ENCODE results near the gene TRIO.
A peak's percentile ranks its signal among the peaks of the same experiment; 100 is the strongest.

Gene TRIO

GRCh38 chr5:14531668-14532067 is 388.5 kb downstream of the TRIO start:
- Histone ChIP-seq H2BK120ac (ENCODE audit: insufficient read depth, low read length, poor library complexity) (no peak overlapping the region), H2AK5ac (ENCODE audit: low read length) (no peak overlapping the region), H4K8ac (ENCODE audit: low read depth, low read length) (no peak overlapping the region), H2BK5ac (ENCODE audit: low read depth, low read length, poor library complexity) (no peak overlapping the region), H3K9ac (ENCODE audit: low read length) (no peak overlapping the region), H3K9me3 (ENCODE audit: insufficient read depth, low read depth, low read length) (no peaks in the 10 kb centered on the region), H3K79me1 (ENCODE audit: low read length) (no peaks in the 10 kb centered on the region), H3K27ac (ENCODE audit: low read depth, low read length) (no peak overlapping the region), H3K18ac (ENCODE audit: low read length) (no peak overlapping the region), H3K23ac (ENCODE audit: low read length) (no peak overlapping the region), H3K4me2 (ENCODE audit: low read length) (no peak overlapping the region), H3K27me3 (ENCODE audit: insufficient read depth, low read length) (no peaks in the 10 kb centered on the region), H3K79me2 (ENCODE audit: control insufficient read depth, insufficient read depth, low read length, poor library complexity) (no peaks in the 10 kb centered on the region), H2BK12ac (ENCODE audit: low read length) (no peak overlapping the region), H3K4me1 (ENCODE audit: control insufficient read depth in 1 of 2, insufficient read depth in 2 of 2, low read length in 2 of 2) (peaks cover 0 to 2% of the 10 kb centered on the region in 2 experiments), H2AFZ (ENCODE audit: insufficient read depth, low read length, poor library complexity) (no peak overlapping the region), H4K91ac (ENCODE audit: low read depth, low read length) (no peak overlapping the region), H3K4me3 (ENCODE audit: low read depth, low read length) (no peak overlapping the region), H3K14ac (ENCODE audit: low read length) (no peak overlapping the region), H4K12ac (ENCODE audit: low read depth, low read length) (no peak overlapping the region), H3K4ac (ENCODE audit: low read depth, low read length) (no peak overlapping the region), H3K36me3 (ENCODE audit: control insufficient read depth in 1 of 2, insufficient read depth in 2 of 2, low read length in 2 of 2) (no peaks in the 10 kb centered on the region)
- WGBS (ENCODE audit: extremely low coverage, insufficient coverage, insufficient read length): no CpG with 5 or more reads among the region's 7 CpGs
- no peak for DNase-seq

DNA sequence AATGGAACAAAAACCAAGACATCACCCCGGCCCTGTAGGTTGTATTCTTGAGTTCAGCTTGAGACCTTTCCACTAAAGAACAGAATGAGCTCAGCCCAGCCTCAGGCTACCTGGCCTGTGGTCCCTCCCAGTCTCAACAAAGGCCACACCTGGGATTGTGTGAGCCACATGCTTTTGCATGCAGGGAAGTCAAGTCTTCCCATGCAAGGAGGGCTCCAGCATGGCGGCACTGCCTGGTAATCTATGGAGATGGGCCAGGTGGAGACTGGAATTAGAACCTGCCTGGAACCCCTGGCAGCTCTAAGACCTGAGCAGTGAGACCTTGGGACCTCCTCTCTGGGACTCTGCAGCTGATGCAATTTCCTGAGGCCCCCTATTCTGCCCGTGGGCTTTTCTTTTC is 389.0 kb downstream of the TRIO start:
- Histone ChIP-seq H2BK5ac (ENCODE audit: low read depth, low read length, poor library complexity) (no peak overlapping the region), H3K27ac (ENCODE audit: low read depth, low read length) (no peak overlapping the region), H2BK120ac (ENCODE audit: insufficient read depth, low read length, poor library complexity) (no peak overlapping the region), H3K4me2 (ENCODE audit: low read length) (no peak overlapping the region), H2BK12ac (ENCODE audit: low read length) (no peak overlapping the region), H3K4me1 (ENCODE audit: control insufficient read depth in 1 of 2, insufficient read depth in 2 of 2, low read length in 2 of 2) (peaks cover 0 to 2% of the 10 kb centered on the region in 2 experiments), H3K79me2 (ENCODE audit: control insufficient read depth, insufficient read depth, low read length, poor library complexity) (no peaks in the 10 kb centered on the region), H4K12ac (ENCODE audit: low read depth, low read length) (no peak overlapping the region), H3K4ac (ENCODE audit: low read depth, low read length) (no peak overlapping the region), H4K91ac (ENCODE audit: low read depth, low read length) (no peak overlapping the region), H3K9me3 (ENCODE audit: insufficient read depth, low read depth, low read length) (no peaks in the 10 kb centered on the region), H3K27me3 (ENCODE audit: insufficient read depth, low read length) (no peaks in the 10 kb centered on the region), H2AFZ (ENCODE audit: insufficient read depth, low read length, poor library complexity) (no peak overlapping the region), H3K36me3 (ENCODE audit: control insufficient read depth in 1 of 2, insufficient read depth in 2 of 2, low read length in 2 of 2) (no peaks in the 10 kb centered on the region), H3K23ac (ENCODE audit: low read length) (no peak overlapping the region), H3K18ac (ENCODE audit: low read length) (no peak overlapping the region), H3K4me3 (ENCODE audit: low read depth, low read length) (no peak overlapping the region), H3K9ac (ENCODE audit: low read length) (no peak overlapping the region), H4K8ac (ENCODE audit: low read depth, low read length) (no peak overlapping the region), H3K79me1 (ENCODE audit: low read length) (no peaks in the 10 kb centered on the region), H3K14ac (ENCODE audit: low read length) (no peak overlapping the region), H2AK5ac (ENCODE audit: low read length) (no peak overlapping the region)
- no CpG with 5 or more reads among the region's 3 CpGs for WGBS (ENCODE audit: extremely low coverage, insufficient coverage, insufficient read length)
- DNase-seq: no peak

GRCh38 chr5:14534773-14535172 is 391.6 kb downstream of the TRIO start:
- Histone ChIP-seq H3K9me3 (ENCODE audit: insufficient read depth, low read depth, low read length) (no peaks in the 10 kb centered on the region), H3K18ac (ENCODE audit: low read length) (no peak overlapping the region), H2AK5ac (ENCODE audit: low read length) (no peak overlapping the region), H2AFZ (ENCODE audit: insufficient read depth, low read length, poor library complexity) (no peak overlapping the region), H3K36me3 (ENCODE audit: control insufficient read depth in 1 of 2, insufficient read depth in 2 of 2, low read length in 2 of 2) (no peaks in the 10 kb centered on the region), H3K23ac (ENCODE audit: low read length) (no peak overlapping the region), H3K14ac (ENCODE audit: low read length) (no peak overlapping the region), H2BK5ac (ENCODE audit: low read depth, low read length, poor library complexity) (no peak overlapping the region), H3K9ac (ENCODE audit: low read length) (no peak overlapping the region), H2BK12ac (ENCODE audit: low read length) (no peak overlapping the region), H4K91ac (ENCODE audit: low read depth, low read length) (no peak overlapping the region), H4K12ac (ENCODE audit: low read depth, low read length) (no peak overlapping the region), H3K79me1 (ENCODE audit: low read length) (no peaks in the 10 kb centered on the region), H3K4ac (ENCODE audit: low read depth, low read length) (no peak overlapping the region), H3K4me1 (ENCODE audit: control insufficient read depth in 1 of 2, insufficient read depth in 2 of 2, low read length in 2 of 2) (peaks cover 0 to 2% of the 10 kb centered on the region in 2 experiments), H3K27ac (ENCODE audit: low read depth, low read length) (no peak overlapping the region), H3K4me2 (ENCODE audit: low read length) (no peak overlapping the region), H4K8ac (ENCODE audit: low read depth, low read length) (no peak overlapping the region), H3K4me3 (ENCODE audit: low read depth, low read length) (no peak overlapping the region), H3K79me2 (ENCODE audit: control insufficient read depth, insufficient read depth, low read length, poor library complexity) (no peaks in the 10 kb centered on the region), H2BK120ac (ENCODE audit: insufficient read depth, low read length, poor library complexity) (no peak overlapping the region), H3K27me3 (ENCODE audit: insufficient read depth, low read length) (no peaks in the 10 kb centered on the region)
- no CpG with 5 or more reads among the region's 7 CpGs for WGBS (ENCODE audit: extremely low coverage, insufficient coverage, insufficient read length)
- DNase-seq: no peak

DNA sequence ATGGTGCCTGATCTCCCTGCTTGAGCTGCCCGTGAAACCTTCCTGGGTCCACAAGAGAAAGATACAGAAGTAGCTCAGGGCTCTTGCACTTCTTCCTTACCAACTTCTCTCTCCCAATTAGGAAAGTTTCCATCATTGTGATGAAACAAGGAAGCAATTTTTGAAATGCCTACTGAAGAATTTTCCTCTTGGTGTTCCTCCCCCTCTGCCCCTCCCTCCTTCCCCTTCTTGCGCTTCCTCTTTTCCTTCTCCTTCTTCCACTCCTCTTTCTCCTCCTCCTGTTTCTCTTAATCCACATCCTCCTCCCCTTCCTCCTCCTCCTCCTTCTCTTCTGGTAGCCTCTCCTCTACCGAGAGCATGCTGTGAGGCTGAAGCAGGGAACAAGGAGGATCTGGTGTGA is 402.2 kb downstream of the TRIO start:
- no peak overlapping the region for H2BK120ac ChIP-seq (ENCODE audit: insufficient read depth, low read length, poor library complexity)
- H3K18ac ChIP-seq (ENCODE audit: low read length): no peak overlapping the region
- no peaks in the 10 kb centered on the region for H3K79me1 ChIP-seq (ENCODE audit: low read length)
- no peak overlapping the region for H3K4me3 ChIP-seq (ENCODE audit: low read depth, low read length)
- H2AK5ac ChIP-seq (ENCODE audit: low read length): no peak overlapping the region
- no peak overlapping the region for H3K23ac ChIP-seq (ENCODE audit: low read length)
- H3K79me2 ChIP-seq (ENCODE audit: control insufficient read depth, insufficient read depth, low read length, poor library complexity): no peaks in the 10 kb centered on the region
- no peak overlapping the region for H2BK12ac ChIP-seq (ENCODE audit: low read length)
- WGBS (ENCODE audit: extremely low coverage, insufficient coverage, insufficient read length): no CpG with 5 or more reads among the region's 3 CpGs
- H2AFZ ChIP-seq (ENCODE audit: insufficient read depth, low read length, poor library complexity): no peak overlapping the region
- peak; percentile 8 to 74 for DNase-seq
- no peaks in the 10 kb centered on the region for H3K36me3 ChIP-seq (ENCODE audit: control insufficient read depth in 1 of 2, insufficient read depth in 2 of 2, low read length in 2 of 2)
- no peak overlapping the region for H3K4me2 ChIP-seq (ENCODE audit: low read length)
- no peaks in the 10 kb centered on the region for H3K4me1 ChIP-seq (ENCODE audit: control insufficient read depth in 1 of 2, insufficient read depth in 2 of 2, low read length in 2 of 2)
- H3K27ac ChIP-seq (ENCODE audit: low read depth, low read length): no peak overlapping the region
- H3K14ac ChIP-seq (ENCODE audit: low read length): no peak overlapping the region
- H4K91ac ChIP-seq (ENCODE audit: low read depth, low read length): no peak overlapping the region
- H3K4ac ChIP-seq (ENCODE audit: low read depth, low read length): no peak overlapping the region
- H4K8ac ChIP-seq (ENCODE audit: low read depth, low read length): no peak overlapping the region
- no peak overlapping the region for H2BK5ac ChIP-seq (ENCODE audit: low read depth, low read length, poor library complexity)
- peaks cover 2% of the 10 kb centered on the region for H3K9me3 ChIP-seq (ENCODE audit: insufficient read depth, low read depth, low read length)
- H4K12ac ChIP-seq (ENCODE audit: low read depth, low read length): no peak overlapping the region
- H3K9ac ChIP-seq (ENCODE audit: low read length): no peak overlapping the region
- H3K27me3 ChIP-seq (ENCODE audit: insufficient read depth, low read length): no peaks in the 10 kb centered on the region

Measured in trophoblast cell (in vitro differentiated cells and primary cell).